ENCODE measurements around the gene GSN. TPM values are rescaled to one million over a fixed set of nuclear protein-coding genes. Genes with fewer than 3 reads are reported as not detected.
A peak's percentile ranks its signal among the peaks of the same experiment; 100 is the strongest.

GSN gene
- polyA plus RNA-seq, 1 of the 3 experiments (the other 2 are of a cell fraction), result 168 TPM

DNA sequence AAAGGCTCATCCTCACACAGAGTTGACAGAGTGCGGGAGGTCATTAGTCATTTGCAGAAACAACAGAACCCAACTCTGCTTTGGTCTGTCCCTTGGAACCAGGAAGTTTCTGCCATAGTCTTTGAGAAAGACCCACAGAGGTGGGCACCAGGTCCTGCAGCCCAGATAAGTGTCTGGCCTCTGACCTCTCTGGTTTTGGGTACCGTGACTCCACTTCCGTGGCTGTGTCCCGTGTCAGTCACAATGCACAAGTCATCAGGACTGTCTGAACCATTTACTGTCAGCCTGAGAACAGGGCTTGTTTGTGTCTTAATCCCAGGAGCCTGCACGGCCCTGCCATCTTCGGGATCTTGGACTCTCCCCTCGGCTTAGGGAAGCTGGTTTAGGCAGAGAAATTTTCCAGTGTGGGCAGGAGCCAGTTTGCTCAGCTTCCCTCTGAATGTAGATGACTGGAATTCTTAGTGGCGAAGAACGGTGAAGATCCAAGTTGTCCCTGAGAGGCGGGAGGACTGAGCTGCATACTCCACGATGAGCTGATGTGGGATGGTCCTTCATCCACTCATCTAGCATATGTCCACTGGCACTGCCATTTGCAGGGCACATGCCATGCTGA, 11.9 kb downstream of the GSN start:
- Histone ChIP-seq H4K20me1 (ENCODE audit: insufficient read depth) (no peaks in the 10 kb centered on the region), H2AFZ (ENCODE audit: low read depth) (no peak overlapping the region), H3K27ac (ENCODE audit: low read depth in 2 of 2, low read length in 1 of 2) (peak overlapping the region in 1 of 2 experiments; percentile 95; a peak in 3 of 4 replicates), H3K36me3 (replicated peaks in 1 of 2; ENCODE audit: control insufficient read depth in 1 of 2, insufficient read depth in 2 of 2, low read length in 1 of 2) (peaks cover 0 to 3% of the 10 kb centered on the region in 2 experiments), H3K27me3 (ENCODE audit: insufficient read depth) (no peaks in the 10 kb centered on the region), H3K4me1 (ENCODE audit: control insufficient read depth in 1 of 2, insufficient read depth in 2 of 2, low read depth in 1 of 2, low read length in 1 of 2) (peaks cover 33 to 85% of the 10 kb centered on the region in 2 experiments), H3K4me3 (ENCODE audit: low read depth in 2 of 2, low read length in 1 of 2) (no peak overlapping the region), H3K4me2 (peak overlapping the region; percentile 74; the same call in 1 of the 2 replicates), H3K9ac (no peak overlapping the region), H3F3A (replicated peaks; ENCODE audit: insufficient read depth) (peaks cover 37% of the 10 kb centered on the region), H3K9me2 (no peaks in the 10 kb centered on the region), H3K79me2 (ENCODE audit: insufficient read depth) (peaks cover 55% of the 10 kb centered on the region), H3K9me3 (no peaks in the 10 kb centered on the region)
- ChIA-PET POLR2A (interaction anchor here (1.3 kb wide), 1 partner anchor 12 kb away, joined by 5 read pairs; the partner anchor contains the start of gene GSN), CTCF (interaction anchor here (1.0 to 1.4 kb wide), 6 partner anchors 10 to 67 kb away, joined by 3 to 9 read pairs (median 4); partner anchors contain the start of gene GSN)
- no peak for DNase-seq
- 100% methylated on average over 4 of the region's 11 CpGs for WGBS (ENCODE audit: low lambda C conversion rate)
- no peak for TF ChIP-seq FOXJ3 (CRISPR knock-in tag; IDR thresholded peaks at IDR 0.05)
- TF ChIP-seq RFX5 (IDR thresholded peaks at IDR 0.05; ENCODE audit: low read length), result no peak
- no peak for TF ChIP-seq FOXM1 (IDR thresholded peaks at IDR 0.05; ENCODE audit: low read depth)
- TF ChIP-seq RAD21 (IDR thresholded peaks at IDR 0.05; ENCODE audit: low read length), result no peak
- TF ChIP-seq TAF1 (IDR thresholded peaks at IDR 0.05; ENCODE audit: borderline replicate concordance, low read depth, low read length), result no peak
- TF ChIP-seq, protein P1, sequence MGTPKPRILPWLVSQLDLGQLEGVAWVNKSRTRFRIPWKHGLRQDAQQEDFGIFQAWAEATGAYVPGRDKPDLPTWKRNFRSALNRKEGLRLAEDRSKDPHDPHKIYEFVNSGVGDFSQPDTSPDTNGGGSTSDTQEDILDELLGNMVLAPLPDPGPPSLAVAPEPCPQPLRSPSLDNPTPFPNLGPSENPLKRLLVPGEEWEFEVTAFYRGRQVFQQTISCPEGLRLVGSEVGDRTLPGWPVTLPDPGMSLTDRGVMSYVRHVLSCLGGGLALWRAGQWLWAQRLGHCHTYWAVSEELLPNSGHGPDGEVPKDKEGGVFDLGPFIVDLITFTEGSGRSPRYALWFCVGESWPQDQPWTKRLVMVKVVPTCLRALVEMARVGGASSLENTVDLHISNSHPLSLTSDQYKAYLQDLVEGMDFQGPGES (IDR thresholded peaks at IDR 0.05; ENCODE audit: low read depth, low read length), result no peak
- TF ChIP-seq, protein P2, sequence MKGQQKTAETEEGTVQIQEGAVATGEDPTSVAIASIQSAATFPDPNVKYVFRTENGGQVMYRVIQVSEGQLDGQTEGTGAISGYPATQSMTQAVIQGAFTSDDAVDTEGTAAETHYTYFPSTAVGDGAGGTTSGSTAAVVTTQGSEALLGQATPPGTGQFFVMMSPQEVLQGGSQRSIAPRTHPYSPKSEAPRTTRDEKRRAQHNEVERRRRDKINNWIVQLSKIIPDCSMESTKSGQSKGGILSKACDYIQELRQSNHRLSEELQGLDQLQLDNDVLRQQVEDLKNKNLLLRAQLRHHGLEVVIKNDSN (IDR thresholded peaks at IDR 0.05; ENCODE audit: borderline replicate concordance, low read depth), result no peak
- TF ChIP-seq POLR2AphosphoS5 (IDR thresholded peaks at IDR 0.05; ENCODE audit: low read depth, low read length), result no peak
- TF ChIP-seq EP300 (IDR thresholded peaks at IDR 0.05; ENCODE audit: borderline replicate concordance in 1 of 2, low read depth in 1 of 2, low read length in 1 of 2), result no peak
- no peak for TF ChIP-seq YY1 (IDR thresholded peaks at IDR 0.05; ENCODE audit: low read depth)
- TF ChIP-seq SIN3A (IDR thresholded peaks at IDR 0.05; ENCODE audit: borderline replicate concordance, low read depth, low read length), result no peak
- TF ChIP-seq, protein P3, sequence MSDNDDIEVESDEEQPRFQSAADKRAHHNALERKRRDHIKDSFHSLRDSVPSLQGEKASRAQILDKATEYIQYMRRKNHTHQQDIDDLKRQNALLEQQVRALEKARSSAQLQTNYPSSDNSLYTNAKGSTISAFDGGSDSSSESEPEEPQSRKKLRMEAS (IDR thresholded peaks at IDR 0.05; ENCODE audit: low read depth), result no peak
- TF ChIP-seq, protein P4, sequence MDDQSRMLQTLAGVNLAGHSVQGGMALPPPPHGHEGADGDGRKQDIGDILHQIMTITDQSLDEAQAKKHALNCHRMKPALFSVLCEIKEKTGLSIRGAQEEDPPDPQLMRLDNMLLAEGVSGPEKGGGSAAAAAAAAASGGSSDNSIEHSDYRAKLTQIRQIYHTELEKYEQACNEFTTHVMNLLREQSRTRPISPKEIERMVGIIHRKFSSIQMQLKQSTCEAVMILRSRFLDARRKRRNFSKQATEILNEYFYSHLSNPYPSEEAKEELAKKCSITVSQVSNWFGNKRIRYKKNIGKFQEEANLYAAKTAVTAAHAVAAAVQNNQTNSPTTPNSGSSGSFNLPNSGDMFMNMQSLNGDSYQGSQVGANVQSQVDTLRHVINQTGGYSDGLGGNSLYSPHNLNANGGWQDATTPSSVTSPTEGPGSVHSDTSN (IDR thresholded peaks at IDR 0.05), result no peak
- TF ChIP-seq GATA2 (CRISPR knock-in tag; IDR thresholded peaks at IDR 0.05), result no peak
